ENCODE results near the gene LOXL1.
"Not testable (repeated sequence)": the region's sequence is repeated elsewhere in the genome, so short reads cannot be mapped to it uniquely, and the experiment has no call there.

The LOXL1 gene

GRCh38 chr15:73952171-73952912 lies 26.1 kb downstream of the LOXL1 start:
- DNase-seq (ENCODE audit: low read depth in 2 of 2, low spot score in 1 of 2) = no peak

- no peak for DNase-seq (ENCODE audit: low read depth in 2 of 2, low spot score in 1 of 2)
These were observed 26.9 kb downstream of the LOXL1 start for GRCh38 chr15:73952913-73953750.

GRCh38 chr15:73954188-73955145 lies 28.2 kb downstream of the LOXL1 start:
- DNase-seq (ENCODE audit: low read depth in 2 of 2, low spot score in 1 of 2) = no peak

GRCh38 chr15:73955326-73955725 lies 29.1 kb downstream of the LOXL1 start:
- DNase-seq (ENCODE audit: low read depth in 2 of 2, low spot score in 1 of 2) = no peak

GRCh38 chr15:73955861-73956742 lies 29.8 kb downstream of the LOXL1 start:
- DNase-seq (ENCODE audit: low read depth in 2 of 2, low spot score in 1 of 2) = no peak

- no peak for DNase-seq (ENCODE audit: low read depth in 2 of 2, low spot score in 1 of 2)
These were observed 30.5 kb downstream of the LOXL1 start for GRCh38 chr15:73956743-73957135.

DNA sequence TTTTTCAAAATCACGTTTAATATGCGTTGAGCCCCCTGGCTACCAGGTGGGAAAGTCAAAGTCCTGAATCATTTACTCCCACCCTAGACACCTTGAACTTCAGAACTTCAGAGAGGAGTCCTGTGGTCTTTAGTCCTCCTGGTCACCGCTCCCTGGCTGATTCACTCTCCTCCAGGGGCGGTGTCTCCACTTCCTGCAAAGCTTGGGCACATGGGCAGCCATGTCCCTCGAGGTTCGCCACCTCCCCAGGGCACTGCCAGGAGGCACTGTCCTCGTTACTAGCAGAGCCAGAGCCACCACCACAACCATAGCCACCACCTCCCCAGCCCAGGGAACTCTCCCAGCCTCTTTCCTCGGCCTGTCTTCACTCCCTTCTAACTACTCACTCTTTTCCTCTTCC lies 31.0 kb downstream of the LOXL1 start:
- DNase-seq (ENCODE audit: low read depth in 2 of 2, low spot score in 1 of 2) = no peak

DNA sequence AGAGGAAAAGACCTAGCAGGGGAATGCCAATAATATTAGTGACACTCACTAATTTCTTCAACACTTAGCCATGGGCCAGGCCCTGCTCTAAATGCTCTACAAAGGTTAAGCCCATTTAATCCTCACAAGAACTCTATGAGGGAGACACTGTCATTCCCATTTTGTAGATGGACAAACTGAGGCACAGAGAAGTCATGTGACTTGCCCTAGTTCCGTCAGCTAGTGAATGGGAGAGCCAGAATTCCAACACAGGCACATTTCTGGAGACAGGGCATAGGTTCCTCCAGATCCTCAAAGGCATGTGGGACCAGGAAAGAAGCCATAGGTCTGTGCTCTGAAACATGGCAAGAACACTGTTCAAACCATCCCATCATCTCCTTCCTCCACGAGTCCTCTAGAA lies 31.5 kb downstream of the LOXL1 start:
- DNase-seq (ENCODE audit: low read depth in 2 of 2, low spot score in 1 of 2) = no peak

DNA sequence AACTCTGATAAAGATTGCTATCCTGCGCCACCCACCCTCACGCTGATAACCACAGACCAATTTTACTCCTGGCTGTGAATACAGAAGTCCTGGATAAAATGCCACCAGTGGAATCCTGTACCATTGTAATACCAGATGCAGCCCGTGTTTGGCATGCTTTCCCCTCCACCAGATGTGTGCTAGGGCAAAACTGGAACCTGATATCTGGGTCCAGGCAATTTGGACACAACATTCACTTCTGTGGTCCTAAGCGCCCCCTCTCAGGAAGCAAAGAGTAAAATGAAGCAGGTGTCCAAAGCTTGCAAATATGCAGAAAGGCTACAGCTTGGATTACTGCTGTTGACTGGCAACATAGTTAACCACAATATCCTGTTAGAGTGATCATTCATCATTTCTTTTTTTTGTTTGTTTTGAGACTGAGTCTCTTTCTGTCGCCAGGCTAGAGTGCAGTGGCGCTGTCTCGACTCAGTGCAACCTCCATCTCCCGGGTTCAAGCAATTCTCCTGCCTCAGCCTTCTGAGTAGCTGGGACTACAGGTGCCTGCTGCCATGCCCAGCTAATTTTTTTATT lies 32.8 kb downstream of the LOXL1 start:
- no peak for DNase-seq (ENCODE audit: low read depth in 2 of 2, low spot score in 1 of 2)

DNA sequence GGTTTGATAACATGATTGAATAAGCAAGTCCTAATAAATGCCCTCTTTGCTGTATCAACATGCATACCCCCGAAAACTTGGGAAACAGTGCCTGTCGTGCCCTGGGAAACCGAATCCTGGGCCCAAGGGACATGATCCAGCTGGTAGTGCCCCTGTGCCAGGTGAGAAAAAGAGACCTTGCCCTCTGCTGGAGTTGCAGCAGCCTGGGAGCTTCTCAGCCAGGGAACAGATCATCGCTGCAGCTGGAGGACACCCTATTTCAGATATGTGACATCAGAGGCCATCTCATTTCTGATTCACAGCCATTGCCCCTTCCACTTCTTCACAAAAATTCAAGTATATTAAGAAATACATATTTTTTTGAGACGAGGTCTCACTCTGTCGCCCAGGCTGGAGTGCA lies 33.5 kb downstream of the LOXL1 start:
- no peak for DNase-seq (ENCODE audit: low read depth in 2 of 2, low spot score in 1 of 2)

- DNase-seq (ENCODE audit: low read depth in 2 of 2, low spot score in 1 of 2) = not testable (repeated sequence)
These were observed 34.3 kb downstream of the LOXL1 start for GRCh38 chr15:73960472-73961070.

GRCh38 chr15:73962433-73962832 lies 36.2 kb downstream of the LOXL1 start:
- DNase-seq (ENCODE audit: low read depth in 2 of 2, low spot score in 1 of 2) = no peak

- DNase-seq (ENCODE audit: low read depth in 2 of 2, low spot score in 1 of 2) = peak; percentile 67 to 79
These were observed 38.5 kb downstream of the LOXL1 start for GRCh38 chr15:73964736-73965093.

- no peak for DNase-seq (ENCODE audit: low read depth in 2 of 2, low spot score in 1 of 2)
These were observed 39.0 kb downstream of the LOXL1 start for GRCh38 chr15:73965094-73965757.

DNA sequence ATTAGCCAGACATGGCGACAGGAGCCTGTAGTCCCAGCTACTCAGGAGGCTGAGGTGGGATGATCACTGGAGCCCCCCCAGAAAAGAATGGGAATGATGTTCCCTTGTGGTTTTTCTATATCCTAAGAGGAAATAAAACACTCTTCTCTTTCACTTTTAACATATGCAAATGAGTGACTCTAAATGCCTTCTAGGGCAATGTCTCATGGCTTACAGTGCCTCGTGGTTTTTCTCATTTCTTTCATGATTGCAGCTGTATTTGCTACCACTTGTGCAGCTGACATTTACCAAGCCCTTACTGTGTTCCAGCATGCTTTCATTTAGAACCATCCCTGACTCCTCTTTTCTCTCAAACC lies 39.5 kb downstream of the LOXL1 start:
- DNase-seq (ENCODE audit: low read depth in 2 of 2, low spot score in 1 of 2) = no peak

GRCh38 chr15:73968461-73968860 lies 42.2 kb downstream of the LOXL1 start:
- no peak for DNase-seq (ENCODE audit: low read depth in 2 of 2, low spot score in 1 of 2)

GRCh38 chr15:73969151-73969759 lies 43.0 kb downstream of the LOXL1 start:
- no peak for DNase-seq (ENCODE audit: low read depth in 2 of 2, low spot score in 1 of 2)

GRCh38 chr15:73972984-73973682 lies 46.9 kb downstream of the LOXL1 start:
- DNase-seq (ENCODE audit: low read depth in 2 of 2, low spot score in 1 of 2) = peak; percentile 48 to 65
